ENCODE data around the gene PALLD.

DNA sequence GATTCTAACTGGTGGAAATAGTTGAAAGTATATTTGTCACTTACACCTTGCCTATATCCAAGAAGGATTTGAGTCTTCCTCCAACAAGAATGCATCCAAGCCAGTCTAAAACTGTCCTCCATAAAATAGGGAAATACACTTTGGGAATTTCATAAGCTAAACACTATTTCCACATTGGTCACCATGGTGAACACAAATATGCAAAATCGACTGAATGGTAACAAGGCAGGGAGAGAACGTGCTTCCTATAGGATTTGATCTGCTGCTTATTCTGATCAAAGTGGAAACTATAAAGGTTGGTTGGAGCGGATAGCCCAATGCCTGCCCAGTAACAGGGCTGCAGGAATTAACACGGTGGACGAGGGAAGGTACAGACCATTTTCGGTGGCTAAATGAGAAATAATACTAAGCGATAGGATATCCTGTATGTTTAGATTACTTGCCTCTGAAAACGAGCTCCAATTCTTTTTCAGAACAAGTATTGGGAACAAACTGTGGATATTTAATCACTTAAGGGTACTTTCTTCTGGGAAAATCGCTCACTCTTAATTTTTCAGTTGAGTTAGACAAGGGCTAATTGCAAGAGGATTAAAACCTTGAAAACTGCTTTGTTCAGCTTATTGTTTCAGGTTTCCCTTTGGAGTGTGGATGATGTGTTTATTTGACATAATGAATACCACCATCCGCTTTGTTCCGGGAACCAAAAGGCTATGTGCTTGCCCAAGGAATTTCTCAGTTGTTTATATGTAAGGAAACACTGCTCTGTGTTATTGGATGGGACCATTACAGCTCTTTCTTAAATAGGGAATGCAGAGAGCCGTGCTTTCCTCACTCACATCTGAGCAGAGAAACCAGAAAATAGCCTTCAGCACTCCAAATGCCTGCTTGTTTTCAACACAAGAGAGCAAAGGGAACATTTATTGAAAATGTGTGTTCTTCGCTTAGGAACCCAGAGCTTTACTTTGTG lies 318.8 kb downstream of the PALLD start:
- TF ChIP-seq POLR2AphosphoS5 (IDR thresholded peaks at IDR 0.05) (peak; percentile 81 to 92 (median 89)), EP300 (IDR thresholded peaks at IDR 0.05) (peak; percentile 74 to 97 (median 92))

Measured in sigmoid colon (tissue), 4 donors.